A673 (cell line): ENCODE measurements around the gene CPNE9.

Experiments
- CTCF ChIP-seq: fragments of 300-800, 200-600 bp; sonication (generic); conservative IDR thresholded peaks from 2 replicates; pipeline ENCODE4 v1.5.1; 2017; ENCODE audit warnings: low read depth, mild to moderate bottlenecking, antibody characterized with exemption, low read length, moderate library complexity, mixed read lengths
- EZH2 ChIP-seq: fragments of 200-600 bp; sonication (generic); IDR thresholded peaks from 2 replicates; pipeline ENCODE4 v1.6.1; 2017; ENCODE audit warnings: borderline replicate concordance, low read depth, mild to moderate bottlenecking, mixed read lengths, antibody characterized with exemption, low read length; ENCODE audit not compliant: poor library complexity, severe bottlenecking

GRCh38 chr3:9731206-9732079, 27.8 kb downstream of the CPNE9 start, which contains the start of gene BRPF1:
- TF ChIP-seq CTCF = no peak
- TF ChIP-seq EZH2 = no peak
